Activated T-cell treated with anti-CD3 and anti-CD28 coated beads, Interleukin-2, amount 50 U/mL, for 48 hours (primary cell): ENCODE measurements around the gene GPR4.

Source experiments
- DNase-seq, 2 experiments: peaks; one replicate each; pipeline ENCODE4 v3.0.0-alpha.2; 2020

The GPR4 gene

DNA sequence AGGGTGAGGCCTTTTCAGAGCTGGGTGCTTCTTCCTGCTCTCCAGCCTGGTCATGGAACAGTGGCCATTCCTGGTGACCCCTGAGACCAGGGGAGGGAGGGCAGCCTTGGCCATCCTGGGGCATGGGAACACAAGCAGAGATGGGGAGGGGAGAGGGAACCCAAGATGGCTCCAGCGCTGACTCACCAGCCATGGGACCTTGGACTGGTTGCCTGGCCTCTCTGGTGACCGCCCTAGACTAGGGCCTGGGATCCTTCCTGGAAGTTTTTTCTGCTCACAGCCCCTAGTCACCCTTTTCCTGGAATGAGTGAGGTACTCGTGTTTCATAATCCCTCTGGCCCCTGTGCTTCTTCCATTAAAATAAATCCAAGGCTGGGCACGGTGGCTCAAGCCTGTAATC, 14.1 kb downstream of the GPR4 start:
- DNase-seq: no peak

DNA sequence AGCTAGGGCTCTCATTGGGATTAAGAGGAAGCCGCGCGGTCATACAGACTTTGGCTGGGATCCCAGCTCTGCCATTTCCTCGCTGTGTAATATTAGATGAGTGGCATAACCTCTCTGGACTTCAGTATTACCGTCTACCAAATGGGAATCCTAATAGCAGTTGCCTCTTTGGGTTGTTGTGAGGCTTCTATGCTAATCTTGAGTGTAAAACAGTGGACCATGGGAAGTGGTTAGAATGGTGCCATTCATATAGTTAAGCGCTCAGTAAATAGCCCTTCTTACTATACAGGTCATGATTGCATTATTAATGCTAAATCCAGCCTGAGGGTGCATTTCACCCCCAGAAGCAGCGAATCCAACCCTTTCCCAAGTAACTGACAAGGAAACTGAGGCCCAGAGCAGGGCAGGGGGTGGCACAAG, 16.8 kb downstream of the GPR4 start:
- no peak for DNase-seq

DNA sequence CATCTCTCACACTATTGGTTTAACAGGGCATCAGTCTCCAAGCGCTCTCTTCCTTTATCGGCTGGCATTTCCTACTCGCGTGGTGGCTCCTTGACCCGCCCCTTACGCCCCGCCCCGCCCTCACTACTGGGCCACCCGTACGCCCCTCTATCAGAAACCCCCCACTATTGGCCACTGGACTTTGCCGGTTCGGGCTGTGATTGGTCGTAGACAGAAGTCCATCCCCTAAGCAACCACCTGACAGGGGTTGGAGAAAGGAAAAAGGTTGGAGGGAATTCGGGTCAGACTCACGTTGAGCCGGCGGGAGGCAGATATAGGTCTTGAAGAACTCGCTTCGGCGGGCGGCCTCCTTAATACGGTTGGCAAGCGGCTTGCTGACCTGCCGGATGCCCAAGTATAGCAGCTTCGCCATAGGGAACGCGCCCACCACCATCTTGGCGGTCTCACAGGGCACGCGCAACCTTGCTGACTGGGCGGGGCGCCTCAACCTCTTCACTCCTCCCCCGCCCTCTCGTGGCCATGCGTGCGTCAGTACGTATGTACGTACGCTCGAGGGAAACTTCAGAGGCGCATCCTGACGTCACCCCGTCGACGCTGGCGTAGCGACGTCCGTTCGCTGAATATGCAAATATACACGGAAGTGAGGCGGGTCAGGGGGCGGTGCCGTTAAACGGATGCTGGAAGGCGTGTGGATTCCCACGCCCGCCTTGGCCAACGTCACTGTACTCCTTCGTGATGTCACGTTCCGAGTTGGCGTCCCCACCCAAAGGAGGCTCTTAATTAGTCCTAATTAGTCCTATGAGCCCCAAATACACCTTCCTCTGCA, 17.5 kb downstream of the GPR4 start, which contains the start of gene OPA3:
Gene OPA3, minus strand, starts transcription at position 471 of the 826 bp plus-strand sequence. Its CDS starts 38 bp downstream, at position 433.
- peak; percentile 98 to 99 for DNase-seq

DNA sequence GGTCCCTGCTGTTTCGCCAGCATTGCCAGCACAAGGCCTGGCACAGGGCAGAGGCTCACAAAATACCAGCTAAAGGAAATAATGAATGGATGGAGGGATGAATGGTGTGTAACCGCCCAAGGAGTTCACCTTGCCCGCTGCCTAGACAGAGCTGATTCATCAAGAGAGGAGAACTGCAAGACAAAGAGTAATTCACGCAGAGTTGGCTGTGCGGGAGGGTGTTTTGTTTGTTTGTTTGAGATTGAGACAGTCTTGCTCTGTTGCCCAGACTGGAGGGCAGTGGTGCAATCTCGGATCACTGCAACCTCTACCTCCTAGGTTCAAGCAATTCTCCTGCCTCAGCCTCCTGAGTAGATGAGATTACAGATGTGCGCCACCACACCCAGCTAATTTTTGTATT, 20.4 kb downstream of the GPR4 start:
- DNase-seq: no peak

DNA sequence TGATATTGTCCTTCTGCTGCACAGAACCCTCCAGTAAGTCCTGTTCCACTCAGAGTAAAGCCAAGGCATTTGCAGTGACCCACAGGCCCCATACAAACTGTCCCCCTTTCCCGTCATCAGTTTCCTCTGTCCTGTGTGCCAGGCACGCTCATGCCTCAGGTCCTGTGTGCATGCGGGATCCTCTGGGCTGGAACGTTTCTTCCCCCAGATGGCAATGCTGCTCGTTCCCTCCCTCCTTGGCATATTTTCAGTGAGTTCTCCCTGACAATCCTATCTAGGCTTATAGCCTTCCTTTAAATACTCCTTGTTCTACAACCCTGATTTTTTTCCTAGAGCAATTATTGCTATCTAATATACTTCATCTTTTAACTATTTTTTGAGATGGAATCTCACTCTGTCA, 23.2 kb downstream of the GPR4 start:
- DNase-seq: no peak

DNA sequence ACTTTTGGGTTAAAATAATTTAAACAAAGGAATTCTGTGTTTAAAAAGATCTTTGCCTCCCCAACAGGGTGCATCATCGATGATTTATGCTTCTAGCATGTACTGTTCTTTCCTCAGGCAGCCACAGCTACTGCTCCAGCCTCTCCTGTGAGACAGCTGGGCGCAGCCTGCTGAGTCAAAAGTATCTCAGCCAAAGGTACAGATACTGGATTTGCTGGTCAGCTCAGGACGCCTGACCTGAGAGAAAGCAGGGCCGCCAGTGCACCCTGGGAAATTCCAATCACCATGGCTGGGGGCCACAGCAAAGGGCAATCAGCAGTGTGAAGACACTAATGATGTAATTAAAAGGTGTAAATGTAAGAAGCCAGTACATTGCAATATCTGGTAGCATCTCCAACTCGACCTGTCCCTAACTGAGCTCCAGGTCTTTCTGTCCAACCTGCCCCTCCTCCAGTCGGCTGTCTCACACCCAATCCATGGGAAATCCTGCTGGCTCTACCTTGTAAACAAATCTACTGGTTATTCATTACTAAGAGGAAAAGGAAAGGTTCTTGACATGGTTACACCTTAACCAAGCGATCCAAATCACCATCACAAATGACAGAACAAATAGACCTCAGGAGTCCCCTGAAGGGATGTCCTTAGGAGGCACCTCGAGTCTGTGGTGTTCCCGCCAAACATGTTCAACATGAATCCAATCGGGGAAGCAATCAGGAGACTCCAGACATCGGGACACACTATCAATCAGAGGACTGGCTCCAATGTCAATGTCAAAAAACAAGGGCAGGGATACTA, 24.7 kb downstream of the GPR4 start:
- DNase-seq: no peak

DNA sequence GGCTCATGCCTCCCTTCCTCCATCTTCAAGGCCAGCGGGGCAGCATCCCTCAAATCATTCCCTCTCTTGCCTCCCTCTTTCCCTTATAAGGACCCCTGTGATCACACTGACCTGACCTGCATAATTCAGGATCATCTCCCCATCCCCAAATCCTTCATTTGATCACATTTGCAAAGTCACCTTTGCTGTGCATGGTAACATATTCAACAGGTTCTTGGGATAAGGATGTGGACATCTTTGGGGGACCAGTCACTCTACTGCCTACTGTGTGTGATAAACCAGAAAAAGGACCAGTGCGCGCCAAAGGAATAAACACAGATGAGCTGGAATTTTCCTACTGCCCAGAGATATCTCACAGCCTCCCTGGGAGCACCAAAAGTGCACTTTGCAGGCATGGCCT, 25.3 kb downstream of the GPR4 start:
- DNase-seq: no peak

DNA sequence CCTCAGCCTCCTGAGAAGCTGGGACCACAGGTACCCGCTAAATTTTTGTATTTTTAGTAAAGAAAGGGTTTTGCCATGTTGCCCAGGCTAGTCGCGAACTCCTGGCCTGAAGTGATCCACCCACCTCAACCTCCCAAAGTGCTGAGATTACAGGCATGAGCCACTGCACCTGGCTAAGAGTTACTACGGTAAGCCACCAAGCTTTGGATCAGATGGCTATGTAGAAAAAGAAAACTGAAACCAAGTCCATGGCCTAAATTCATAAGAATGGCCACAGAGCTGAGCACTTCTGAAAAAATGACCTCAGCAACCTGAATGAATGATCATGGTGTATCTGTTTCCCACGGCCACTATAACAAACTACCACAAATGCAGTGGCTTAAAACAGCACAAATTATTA, 26.8 kb downstream of the GPR4 start:
- no peak for DNase-seq

DNA sequence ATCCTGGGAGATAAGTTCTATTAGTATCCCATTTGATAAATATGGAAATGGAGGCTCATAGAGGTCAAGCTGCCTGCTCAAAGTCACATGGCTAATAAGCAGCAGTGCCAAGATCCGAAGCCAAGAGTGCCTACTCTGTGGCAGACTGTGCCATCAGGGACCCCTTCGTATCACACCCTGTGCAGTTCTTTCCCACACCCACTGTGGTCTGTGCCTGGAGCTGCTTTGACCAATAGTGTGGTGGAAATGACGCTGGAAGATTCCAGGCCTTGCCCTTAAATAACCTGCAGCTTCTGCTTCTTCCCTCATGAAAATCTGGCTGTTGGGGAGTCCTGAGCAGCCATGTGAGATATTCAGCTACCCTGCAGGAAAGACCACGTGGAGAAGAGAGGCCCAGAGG, 27.5 kb downstream of the GPR4 start:
- DNase-seq: no peak

DNA sequence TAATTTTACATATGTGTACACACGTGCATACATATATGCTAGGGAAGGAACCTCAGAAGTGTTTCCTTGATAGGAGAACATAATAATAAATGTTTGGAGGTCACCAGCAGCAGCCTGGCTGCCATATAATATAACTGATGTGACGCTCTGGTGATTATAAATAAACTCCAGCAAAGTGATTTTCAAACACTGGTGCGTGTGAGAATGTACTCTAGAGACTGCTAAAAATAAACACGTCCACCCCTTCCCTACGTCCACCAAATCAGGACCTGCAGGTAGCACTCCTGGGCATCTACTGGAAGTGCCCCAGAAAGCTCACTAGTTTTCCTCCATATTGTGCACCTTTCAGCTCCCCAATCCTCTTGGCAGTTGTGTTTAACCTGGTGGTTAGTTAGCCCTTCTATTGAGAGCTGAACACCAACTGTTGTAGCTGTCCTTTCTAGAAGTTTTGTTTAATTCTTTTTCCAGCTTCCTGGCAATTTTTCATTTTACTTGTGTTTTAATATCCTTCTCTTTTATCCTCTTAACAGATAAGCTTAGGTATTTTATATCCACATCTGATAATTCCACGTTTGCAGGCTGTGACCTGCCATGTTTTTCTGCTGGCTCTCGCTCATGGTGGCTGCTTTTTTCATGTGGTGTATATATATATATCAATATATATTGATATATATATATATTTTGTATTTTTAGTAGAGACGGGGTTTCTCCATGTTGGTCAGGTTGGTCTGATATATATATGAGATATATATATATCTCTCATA, 30.4 kb downstream of the GPR4 start:
- no peak for DNase-seq

DNA sequence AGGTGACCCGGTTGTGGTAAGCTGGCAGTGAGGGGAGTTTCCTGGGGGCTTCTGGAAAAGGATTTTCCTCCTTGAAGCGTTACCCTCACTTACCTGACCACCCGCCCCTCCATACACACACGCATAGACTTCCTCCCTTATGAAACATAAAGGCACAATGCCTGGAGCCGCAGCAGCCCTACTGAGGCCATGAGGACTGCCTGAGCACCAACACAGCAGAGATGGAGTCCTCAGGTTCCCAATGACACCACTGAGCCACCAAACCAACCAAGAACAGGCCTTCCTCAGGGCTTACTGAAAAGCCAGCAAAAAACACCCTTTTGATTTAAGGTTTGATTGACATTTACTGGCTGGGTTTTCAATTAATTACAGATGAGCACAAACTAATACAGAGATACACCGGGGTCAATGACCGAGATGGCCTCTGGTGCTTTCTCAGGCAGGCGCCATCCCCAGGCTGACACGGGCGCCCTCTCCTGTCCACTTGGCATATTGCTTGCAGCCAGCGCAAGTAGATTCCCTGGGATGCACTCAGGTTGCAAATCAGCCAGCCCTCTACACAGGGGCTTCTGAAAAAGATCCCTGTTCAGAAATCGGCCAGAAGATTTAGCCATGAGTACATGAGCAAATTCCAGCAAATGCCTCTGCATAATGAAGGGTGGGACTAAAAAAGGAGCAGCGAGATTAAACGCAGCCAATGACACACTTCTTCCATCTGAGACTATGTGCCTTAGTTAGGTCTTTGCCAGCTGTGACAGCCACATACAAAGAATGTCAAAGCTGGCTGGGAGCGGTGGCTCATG, 32.2 kb downstream of the GPR4 start:
- DNase-seq: peak; percentile 81 to 84

DNA sequence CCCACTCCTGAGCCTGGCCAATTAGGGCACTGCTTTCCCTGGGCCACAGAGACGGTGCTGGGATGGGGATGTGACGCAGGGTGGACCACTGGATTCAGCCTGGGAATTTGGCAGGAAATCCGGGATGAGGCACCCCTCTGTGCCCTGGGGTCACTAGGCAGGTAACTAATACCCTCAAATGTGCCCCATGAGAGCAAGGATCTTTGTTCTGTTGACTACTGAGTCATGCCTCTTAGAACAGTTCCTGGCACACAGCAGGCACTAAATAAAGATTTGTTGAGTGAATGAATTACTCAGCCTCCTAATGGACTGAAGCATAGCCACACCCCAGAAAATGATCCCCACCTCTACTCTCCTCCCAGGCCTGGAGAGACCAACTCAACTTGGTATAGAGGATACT, 33.3 kb downstream of the GPR4 start:
- no peak for DNase-seq

DNA sequence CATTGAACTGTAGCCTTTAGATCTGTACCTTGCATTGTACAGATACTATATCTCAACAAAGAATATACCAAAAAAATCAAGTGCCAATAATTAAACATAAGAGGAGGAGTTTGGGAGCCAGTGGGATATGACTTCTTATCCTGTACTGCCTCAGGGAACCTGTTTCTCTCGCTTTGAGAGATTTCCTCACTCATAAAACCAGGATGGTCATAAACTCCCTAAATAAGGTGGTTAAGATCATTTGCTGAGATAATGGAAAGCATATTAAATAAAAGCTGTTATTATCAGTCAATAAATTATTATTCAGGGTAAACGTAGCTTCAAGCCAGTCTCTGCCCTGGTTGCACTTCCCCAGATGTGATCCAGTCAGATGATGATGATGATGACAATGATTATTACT, 34.4 kb downstream of the GPR4 start:
- no peak for DNase-seq

DNA sequence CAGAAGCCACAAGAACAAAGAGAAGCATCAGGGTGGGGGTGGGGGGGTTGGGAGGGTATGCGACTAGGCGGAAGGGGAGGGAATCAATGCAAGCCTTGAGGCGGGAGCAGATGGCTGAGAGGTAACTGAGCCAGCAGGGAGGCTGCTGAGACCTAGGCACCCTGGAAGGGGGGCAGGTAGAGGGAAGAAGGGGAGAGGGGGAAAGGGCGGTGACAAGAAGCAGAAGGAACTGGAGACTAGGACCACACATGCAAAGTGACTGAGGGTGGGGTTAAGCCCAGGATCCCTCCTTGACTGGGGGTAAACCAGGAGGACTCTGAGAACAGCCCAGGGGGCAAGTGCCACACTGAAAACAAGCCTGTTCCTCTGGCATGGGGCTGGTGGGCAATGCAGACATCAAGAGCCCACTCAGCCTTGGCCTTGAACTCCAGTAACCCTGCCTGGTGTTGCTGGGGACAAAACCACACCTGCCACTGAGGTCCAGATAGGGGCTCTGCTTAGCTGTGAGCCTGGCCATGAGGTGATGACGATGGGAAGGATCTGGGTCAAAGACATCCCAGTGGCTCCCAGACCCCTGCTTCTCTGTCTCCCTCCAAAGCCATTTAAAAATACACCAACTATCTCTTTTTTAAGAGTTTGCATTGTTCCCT, 37.8 kb downstream of the GPR4 start:
- no peak for DNase-seq

DNA sequence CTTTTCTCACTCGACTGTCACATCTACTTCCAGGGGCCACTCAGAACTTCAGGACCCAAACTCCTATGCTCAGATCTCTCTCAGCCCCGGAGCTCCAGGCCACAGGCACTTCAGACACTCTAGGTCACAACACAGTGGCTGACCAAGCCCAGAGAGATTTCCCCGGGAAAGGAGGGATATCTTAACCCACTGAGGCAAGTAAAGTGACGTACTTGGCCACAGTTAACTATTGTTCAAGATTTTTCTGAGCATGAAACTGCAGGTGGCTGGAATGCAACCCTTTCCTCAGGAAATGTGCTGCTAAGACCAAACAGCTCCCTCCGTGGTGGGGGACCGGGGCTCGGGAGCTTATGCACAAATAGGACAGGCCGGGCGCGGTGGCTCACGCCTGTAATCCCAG, 41.3 kb downstream of the GPR4 start:
- no peak for DNase-seq

DNA sequence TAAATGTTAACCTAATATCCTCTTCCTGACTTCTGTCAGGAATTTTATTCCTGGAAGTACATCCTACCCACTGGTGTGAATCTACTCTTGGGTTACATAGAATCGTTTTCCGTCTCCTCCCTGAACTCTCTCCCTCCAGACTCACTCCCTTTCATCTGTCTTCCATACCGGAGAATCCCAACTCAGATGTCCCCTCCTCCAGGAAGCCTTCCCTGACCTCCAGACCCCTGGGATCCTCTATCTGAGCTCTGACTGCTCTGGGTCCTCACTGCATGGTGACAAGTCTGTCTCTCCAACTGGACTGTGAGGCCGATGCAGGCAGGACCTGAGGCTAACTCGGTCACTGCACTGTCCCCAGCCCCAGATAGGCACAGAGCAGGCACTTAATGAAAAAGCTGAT, 42.0 kb downstream of the GPR4 start:
- no peak for DNase-seq

DNA sequence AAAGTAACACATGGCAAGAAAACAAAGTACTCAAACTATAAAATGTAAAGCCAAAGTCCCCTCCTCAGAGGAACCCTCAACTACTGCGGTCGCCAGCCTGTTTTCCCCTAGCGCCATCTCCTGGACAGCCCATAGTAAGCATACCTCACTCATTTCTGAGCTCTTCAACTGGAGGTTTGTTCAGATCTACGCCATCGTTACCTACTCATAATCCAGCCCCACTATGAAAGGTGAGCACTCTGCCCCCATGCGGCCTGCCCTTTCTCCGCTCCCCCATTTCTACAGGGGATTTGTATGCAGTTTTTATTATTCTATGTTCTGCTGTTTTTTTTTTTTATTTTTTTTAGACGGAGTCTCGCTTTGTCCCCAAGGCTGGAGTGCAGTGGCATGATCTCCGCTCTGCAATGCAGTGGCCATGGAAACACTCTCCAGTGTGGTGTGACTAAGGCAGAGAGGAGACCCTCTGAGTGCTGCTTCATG, 43.6 kb downstream of the GPR4 start:
- peak; percentile 70 to 78 for DNase-seq

DNA sequence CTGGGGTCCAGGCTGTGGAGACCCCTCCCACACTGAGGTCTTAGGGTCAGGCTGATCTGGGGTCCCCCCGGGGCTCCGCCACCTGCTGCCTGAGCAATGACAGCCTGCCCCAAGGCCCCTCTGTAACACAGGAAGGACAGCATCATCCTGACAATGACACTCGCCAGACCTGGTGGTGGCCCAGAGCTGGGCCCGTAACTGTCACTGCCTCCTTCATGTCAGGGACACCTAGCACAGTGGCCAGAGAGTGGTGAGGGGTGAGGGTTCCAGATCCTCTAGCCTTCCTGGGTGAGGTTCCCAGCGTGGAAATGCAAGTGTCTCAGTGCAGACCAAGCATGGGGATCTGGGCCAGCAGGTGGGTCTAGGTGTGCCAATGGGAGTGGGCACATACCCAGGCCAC, 45.2 kb downstream of the GPR4 start:
- no peak for DNase-seq

DNA sequence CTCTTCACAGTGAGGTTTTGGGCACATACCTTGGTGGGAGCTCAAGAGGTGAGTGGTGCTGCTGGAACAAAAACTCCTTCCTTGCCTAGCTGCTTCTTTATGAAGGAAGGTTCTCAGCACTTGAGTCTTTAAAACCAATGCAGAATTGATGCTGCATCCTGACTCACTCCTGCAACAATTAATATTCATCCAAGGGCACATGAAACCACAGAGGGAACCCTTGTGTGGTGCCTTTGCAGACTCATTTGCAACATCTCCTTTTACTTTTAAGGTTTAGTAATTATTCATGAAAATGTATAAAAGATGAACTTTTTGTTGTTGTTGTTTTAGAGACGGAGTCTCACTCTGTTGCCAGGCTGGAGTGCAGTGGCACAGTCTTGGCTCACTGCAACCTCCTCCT, 47.5 kb downstream of the GPR4 start:
- no peak for DNase-seq

DNA sequence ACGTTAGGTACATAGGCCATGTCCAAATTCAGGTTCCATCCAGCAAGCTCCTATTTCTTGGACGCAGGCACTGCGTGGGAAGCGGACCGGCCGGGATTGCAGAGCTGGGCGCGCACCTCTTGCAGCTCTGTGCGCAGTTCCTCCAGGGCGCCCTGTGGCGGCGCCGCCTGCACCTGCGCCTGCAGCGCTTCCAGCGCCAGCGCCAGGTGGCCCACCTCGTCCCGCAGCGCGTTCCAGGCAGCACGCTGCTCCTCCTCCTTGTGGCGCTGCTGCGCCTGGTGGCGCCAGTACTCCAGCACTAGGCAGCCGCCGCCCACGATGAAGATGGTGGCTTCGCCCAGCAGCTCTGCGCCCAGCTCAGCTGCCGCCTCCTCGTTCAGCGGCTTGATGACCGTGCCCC, 48.5 kb downstream of the GPR4 start:
- DNase-seq: no peak

DNA sequence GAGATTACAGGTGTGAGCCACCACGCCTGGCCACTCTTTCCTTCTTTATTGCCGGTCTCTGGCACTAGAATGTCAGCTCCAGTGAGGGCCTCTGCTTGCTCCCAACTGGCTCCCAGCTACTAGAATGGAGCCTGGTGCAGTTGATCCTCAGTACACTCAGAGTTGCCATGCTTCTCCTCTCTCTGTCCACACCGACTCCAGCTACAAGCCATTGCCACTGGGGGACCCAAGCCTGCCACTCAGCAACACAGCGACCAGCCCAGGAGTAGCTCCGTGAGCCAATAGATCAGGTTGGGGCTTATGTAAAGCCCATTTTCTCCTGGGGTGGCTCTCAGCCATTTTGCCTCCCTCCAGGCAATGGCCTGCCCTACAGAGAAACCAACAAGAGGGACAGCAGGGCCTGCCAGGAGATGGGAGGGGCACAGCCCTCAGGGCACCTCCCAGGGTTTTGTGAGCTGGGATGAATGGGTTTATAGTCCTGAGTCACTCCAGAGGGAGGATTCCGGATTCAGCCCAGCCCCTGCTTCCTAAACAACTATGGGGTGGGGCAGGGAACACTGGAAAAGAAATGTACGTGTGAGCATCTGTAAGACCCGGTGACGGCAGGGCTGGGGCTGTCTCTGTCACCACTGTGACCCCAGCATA, 53.9 kb downstream of the GPR4 start:
- no peak for DNase-seq
